IPS-NIHi11 (cell line): Measurements from ENCODE around the gene ENKD1.
"Not testable (repeated sequence)": the region's sequence is repeated elsewhere in the genome, so short reads cannot be mapped to it uniquely, and the experiment has no call there.

ENCODE experiments used
- DNase-seq: peaks from one replicate; pipeline ENCODE4 v3.0.0; 2012; ENCODE audit warnings: mixed read lengths, low spot score

The ENKD1 gene

GRCh38 chr16:67666559-67667452 lies at the start of gene ENKD1, which contains the start of gene C16orf86:
Gene ENKD1 (minus strand): TSS chr16:67666750. CDS start chr16:67666442, 308 bp downstream.
Gene C16orf86 (plus strand): TSS chr16:67666814. CDS start chr16:67666971, 157 bp downstream.
- peak; percentile 94 for DNase-seq

- DNase-seq: no peak
These were observed 49.5 kb upstream of the ENKD1 start for GRCh38 chr16:67716097-67716496.

GRCh38 chr16:67714522-67714921 lies 48.0 kb upstream of the ENKD1 start:
- DNase-seq: no peak

GRCh38 chr16:67713647-67714273 lies 47.2 kb upstream of the ENKD1 start:
- DNase-seq: no peak

GRCh38 chr16:67710607-67711006 lies 44.1 kb upstream of the ENKD1 start:
- DNase-seq: no peak

GRCh38 chr16:67709050-67709449 lies 42.5 kb upstream of the ENKD1 start:
- no peak for DNase-seq

- DNase-seq: no peak
These were observed 41.8 kb upstream of the ENKD1 start for GRCh38 chr16:67708368-67708771.

- no peak for DNase-seq
These were observed 41.2 kb upstream of the ENKD1 start for GRCh38 chr16:67707790-67708189.

- DNase-seq: no peak
These were observed 40.7 kb upstream of the ENKD1 start for GRCh38 chr16:67707210-67707609.

GRCh38 chr16:67704110-67704509 lies 37.6 kb upstream of the ENKD1 start:
- no peak for DNase-seq

- no peak for DNase-seq
These were observed 37.1 kb upstream of the ENKD1 start for GRCh38 chr16:67703626-67704025.

- DNase-seq: no peak
These were observed 35.6 kb upstream of the ENKD1 start for GRCh38 chr16:67702130-67702529.

GRCh38 chr16:67701420-67701819 lies 34.9 kb upstream of the ENKD1 start:
- no peak for DNase-seq

GRCh38 chr16:67699265-67699664 lies 32.7 kb upstream of the ENKD1 start:
- no peak for DNase-seq

- no peak for DNase-seq
These were observed 31.1 kb upstream of the ENKD1 start for GRCh38 chr16:67697422-67698185.

- no peak for DNase-seq
These were observed 28.1 kb upstream of the ENKD1 start for GRCh38 chr16:67694611-67695010.

- DNase-seq: not testable (repeated sequence)
These were observed 27.2 kb upstream of the ENKD1 start for GRCh38 chr16:67693517-67694285.

- no peak for DNase-seq
These were observed 19.0 kb upstream of the ENKD1 start for GRCh38 chr16:67685388-67686112.

- no peak for DNase-seq
These were observed 17.2 kb upstream of the ENKD1 start for GRCh38 chr16:67683767-67684166.

GRCh38 chr16:67679935-67680897 lies 13.7 kb upstream of the ENKD1 start:
- no peak for DNase-seq
